Keratinocyte (primary cell): ENCODE measurements around the gene FREM1.

Experiments
- EZH2 ChIP-seq: IDR thresholded peaks from one replicate; pipeline ENCODE4 v1.6.1; 2012; ENCODE audit warnings: inconsistent platforms, mild to moderate bottlenecking, low read length, moderate library complexity
- TF ChIP-seq, protein P1 (sequence below), 3 experiments: IDR thresholded peaks in 1 of 3; conservative IDR thresholded peaks in 1 of 3; optimal IDR thresholded peaks in 1 of 3; 2 replicates in 2 of 3; 3 replicates in 1 of 3; pipeline versions ENCODE3 to v1.5.1; 2011; ENCODE audit warnings: low read length in 3 of 3, mild to moderate bottlenecking in 3 of 3, moderate library complexity in 2 of 3, control low read depth in 1 of 3, inconsistent platforms in 1 of 3; ENCODE audit not compliant: insufficient read depth in 2 of 3; ENCODE audit errors: extremely low read depth in 1 of 3

DNA sequence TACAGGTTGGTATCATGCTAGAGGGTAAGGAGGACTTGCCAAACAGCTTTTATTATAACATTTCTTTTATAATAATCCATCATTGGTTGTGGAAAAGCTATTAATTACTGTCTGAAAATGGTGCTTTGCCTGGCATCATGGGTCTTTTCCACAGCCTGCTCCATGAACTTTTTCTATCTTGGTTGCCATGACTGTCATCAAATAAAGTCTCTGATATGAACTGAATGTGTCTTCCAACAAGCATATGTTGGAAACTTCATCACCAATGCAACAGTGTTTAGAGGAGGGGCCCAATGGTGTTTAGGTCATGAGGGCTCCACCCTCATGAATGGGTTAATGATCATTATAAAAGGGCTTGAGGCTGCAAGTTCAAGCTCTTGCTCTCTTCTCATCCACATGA lies 81.0 kb downstream of the FREM1 start:
- TF ChIP-seq, protein P1, sequence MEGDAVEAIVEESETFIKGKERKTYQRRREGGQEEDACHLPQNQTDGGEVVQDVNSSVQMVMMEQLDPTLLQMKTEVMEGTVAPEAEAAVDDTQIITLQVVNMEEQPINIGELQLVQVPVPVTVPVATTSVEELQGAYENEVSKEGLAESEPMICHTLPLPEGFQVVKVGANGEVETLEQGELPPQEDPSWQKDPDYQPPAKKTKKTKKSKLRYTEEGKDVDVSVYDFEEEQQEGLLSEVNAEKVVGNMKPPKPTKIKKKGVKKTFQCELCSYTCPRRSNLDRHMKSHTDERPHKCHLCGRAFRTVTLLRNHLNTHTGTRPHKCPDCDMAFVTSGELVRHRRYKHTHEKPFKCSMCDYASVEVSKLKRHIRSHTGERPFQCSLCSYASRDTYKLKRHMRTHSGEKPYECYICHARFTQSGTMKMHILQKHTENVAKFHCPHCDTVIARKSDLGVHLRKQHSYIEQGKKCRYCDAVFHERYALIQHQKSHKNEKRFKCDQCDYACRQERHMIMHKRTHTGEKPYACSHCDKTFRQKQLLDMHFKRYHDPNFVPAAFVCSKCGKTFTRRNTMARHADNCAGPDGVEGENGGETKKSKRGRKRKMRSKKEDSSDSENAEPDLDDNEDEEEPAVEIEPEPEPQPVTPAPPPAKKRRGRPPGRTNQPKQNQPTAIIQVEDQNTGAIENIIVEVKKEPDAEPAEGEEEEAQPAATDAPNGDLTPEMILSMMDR (optimal IDR thresholded peaks at IDR 0.05 in 1 of 3, IDR thresholded peaks at IDR 0.05 in 1 of 3, conservative IDR thresholded peaks at IDR 0.05 in 1 of 3; ENCODE audit: extremely low read depth in 1 of 3, insufficient read depth in 2 of 3, low read length in 3 of 3): no peak
- no peak for TF ChIP-seq EZH2
